IMR-90 (cell line): ENCODE results near the gene TNFRSF4. TPM values are rescaled to one million over a fixed set of nuclear protein-coding genes. Genes with fewer than 3 reads are reported as not detected.

Experiments used
- ATAC-seq: fragments of 200-7000 bp; cut with Tn5 transposase; 2 replicates; pipeline ENCODE4 v1.9.1; 2020; ENCODE audit warnings: low read depth, mild to moderate bottlenecking, moderate library complexity
- BruUV-seq: library from RNA; stranded (reverse); fragments of 400-500 nt; replicated peaks from 2 replicates; lab custom pipeline; 2021; lab: Mats Ljungman, UMichigan
- CTCF ChIA-PET: fragments of 300-600 bp; formaldehyde crosslinking; extraction: SDS; loops from one replicate; lab custom pipeline; 2021; ENCODE audit warnings: antibody characterized with exemption; lab: Yijun Ruan, JAX
- POLR2A ChIA-PET: fragments of 300-600 bp; sonication (Branson Sonifier 250); formaldehyde crosslinking; loops from one replicate; lab custom pipeline; 2022; ENCODE audit warnings: antibody characterized with exemption; ENCODE audit not compliant: unreplicated experiment; lab: Charles Lee
- DNase-seq: peaks from one replicate; pipeline ENCODE4 v3.0.0; 2013
- H2AFZ ChIP-seq: replicated peaks from 2 replicates; pipeline ENCODE3; 2013; ENCODE audit warnings: low read length, mild to moderate bottlenecking; ENCODE audit not compliant: poor library complexity
- H2AK5ac ChIP-seq: 2 replicates; pipeline ENCODE4 v1.6.1; 2013; ENCODE audit warnings: low read depth, low read length, inconsistent platforms
- H2AK9ac ChIP-seq: replicated peaks from 2 replicates; pipeline ENCODE3; 2013; ENCODE audit warnings: mild to moderate bottlenecking, low read depth, low read length, moderate library complexity; ENCODE audit not compliant: poor library complexity
- H2BK120ac ChIP-seq: 2 replicates; pipeline ENCODE4 v1.6.1; 2013; ENCODE audit warnings: low read depth, low read length, inconsistent platforms
- H2BK15ac ChIP-seq: 3 replicates; pipeline ENCODE4 v1.6.1; 2013; ENCODE audit warnings: low read depth, low read length, inconsistent platforms
- H2BK20ac ChIP-seq: 2 replicates; pipeline ENCODE4 v1.6.1; 2013; ENCODE audit warnings: low read depth, mild to moderate bottlenecking, inconsistent platforms, low read length, moderate library complexity
- H2BK5ac ChIP-seq: 2 replicates; pipeline ENCODE4 v1.6.1; 2013; ENCODE audit warnings: mild to moderate bottlenecking, low read depth, low read length, inconsistent platforms; ENCODE audit not compliant: poor library complexity, severe bottlenecking
- H3K14ac ChIP-seq: replicated peaks from 2 replicates; pipeline ENCODE4 v1.6.1; 2013; ENCODE audit warnings: low read depth, low read length, inconsistent platforms
- H3K18ac ChIP-seq: 2 replicates; pipeline ENCODE4 v1.6.1; 2013; ENCODE audit warnings: low read depth, low read length, control low read depth
- H3K23ac ChIP-seq: 2 replicates; pipeline ENCODE4 v1.6.1; 2013; ENCODE audit warnings: low read depth, low read length, inconsistent platforms
- H3K27ac ChIP-seq: 2 replicates; pipeline ENCODE4 v1.5.1; 2013; ENCODE audit warnings: mild to moderate bottlenecking, control low read depth, low read length; ENCODE audit not compliant: insufficient read depth
- H3K27me3 ChIP-seq: 2 replicates; pipeline ENCODE4 v1.6.1; 2013; ENCODE audit warnings: low read length; ENCODE audit not compliant: control insufficient read depth, insufficient read depth
- H3K36me3 ChIP-seq: 2 replicates; pipeline ENCODE4 v1.6.1; 2013; ENCODE audit warnings: low read length, mixed read lengths; ENCODE audit not compliant: control insufficient read depth, insufficient read depth
- H3K4ac ChIP-seq: 2 replicates; pipeline ENCODE4 v1.6.1; 2013; ENCODE audit warnings: low read depth, low read length, inconsistent platforms
- H3K4me1 ChIP-seq: 2 replicates; pipeline ENCODE4 v1.6.1; 2013; ENCODE audit warnings: low read length, mixed read lengths; ENCODE audit not compliant: control insufficient read depth, insufficient read depth
- H3K4me2 ChIP-seq: 2 replicates; pipeline ENCODE4 v1.6.1; 2013; ENCODE audit warnings: low read depth, mild to moderate bottlenecking, control low read depth, low read length, moderate library complexity
- H3K4me3 ChIP-seq: 2 replicates; pipeline ENCODE4 v1.5.1; 2013; ENCODE audit warnings: low read depth, mild to moderate bottlenecking, control low read depth, low read length, moderate library complexity; ENCODE audit not compliant: insufficient read depth
- H3K56ac ChIP-seq: 2 replicates; pipeline ENCODE4 v1.6.1; 2013; ENCODE audit warnings: low read length, inconsistent platforms; ENCODE audit not compliant: insufficient read depth; ENCODE audit errors: extremely low read depth
- H3K79me1 ChIP-seq, 2 experiments: 2 replicates each; pipeline ENCODE4 v1.6.1; 2013; ENCODE audit warnings: low read length in 2 of 2, inconsistent platforms in 1 of 2, low read depth in 1 of 2
- H3K9ac ChIP-seq: 2 replicates; pipeline ENCODE4 v1.6.1; 2013; ENCODE audit warnings: low read depth, low read length, control low read depth
- H3K9me1 ChIP-seq: 2 replicates; pipeline ENCODE4 v1.6.1; 2013; ENCODE audit warnings: low read length, inconsistent platforms; ENCODE audit not compliant: insufficient read depth
- H3K9me3 ChIP-seq: 2 replicates; pipeline ENCODE4 v1.6.1; 2013; ENCODE audit warnings: low read length; ENCODE audit not compliant: control insufficient read depth, insufficient read depth
- H4K20me1 ChIP-seq: 2 replicates; pipeline ENCODE4 v1.6.1; 2013; ENCODE audit warnings: low read length, inconsistent platforms; ENCODE audit not compliant: insufficient read depth
- H4K5ac ChIP-seq: 2 replicates; pipeline ENCODE4 v1.6.1; 2013; ENCODE audit warnings: mild to moderate bottlenecking, low read depth, low read length, control low read depth
- H4K8ac ChIP-seq, 2 experiments: 2 replicates each; pipeline ENCODE4 v1.6.1; 2013; ENCODE audit warnings: low read depth in 2 of 2, low read length in 2 of 2, control low read depth in 1 of 2, inconsistent platforms in 1 of 2
- H4K91ac ChIP-seq: 2 replicates; pipeline ENCODE4 v1.6.1; 2013; ENCODE audit warnings: low read depth, low read length, inconsistent platforms; ENCODE audit not compliant: insufficient read depth
- CEBPB ChIP-seq: IDR thresholded peaks from 2 replicates; pipeline ENCODE4 v1.6.1; 2012; ENCODE audit warnings: low read depth, low read length, improper control_type of control experiment
- CHD1 ChIP-seq: IDR thresholded peaks from 2 replicates; pipeline ENCODE4 v1.6.1; 2012; ENCODE audit warnings: low read depth, low read length, improper control_type of control experiment
- ELK1 ChIP-seq: fragments of 150-350 bp; IDR thresholded peaks from 2 replicates; pipeline ENCODE4 v1.6.1; 2016; ENCODE audit warnings: low read depth, mild to moderate bottlenecking, low read length, moderate library complexity, borderline replicate concordance
- FOS ChIP-seq: fragments of 150-350 bp; IDR thresholded peaks from 2 replicates; pipeline ENCODE4 v1.6.1; 2016; ENCODE audit warnings: low read depth, low read length
- MAFK ChIP-seq: IDR thresholded peaks from 2 replicates; pipeline ENCODE4 v1.6.1; 2012; ENCODE audit warnings: low read depth, low read length, improper control_type of control experiment
- MAZ ChIP-seq: IDR thresholded peaks from 2 replicates; pipeline ENCODE4 v1.6.1; 2012; ENCODE audit warnings: low read depth, mild to moderate bottlenecking, low read length, improper control_type of control experiment, moderate library complexity, borderline replicate concordance
- MXI1 ChIP-seq: IDR thresholded peaks from 2 replicates; pipeline ENCODE4 v1.6.1; 2012; ENCODE audit warnings: low read depth, mild to moderate bottlenecking, low read length, moderate library complexity, borderline replicate concordance
- NFE2L2 ChIP-seq: fragments of 150-350 bp; IDR thresholded peaks from 2 replicates; pipeline ENCODE4 v1.6.1; 2016; ENCODE audit warnings: low read depth, mild to moderate bottlenecking, low read length
- RAD21 ChIP-seq: IDR thresholded peaks from 2 replicates; pipeline ENCODE4 v1.6.1; 2012; ENCODE audit warnings: low read length, improper control_type of control experiment
- RCOR1 ChIP-seq: IDR thresholded peaks from 2 replicates; pipeline ENCODE4 v1.6.1; 2012; ENCODE audit warnings: mild to moderate bottlenecking, low read length, improper control_type of control experiment; ENCODE audit not compliant: insufficient replicate concordance
- RFX5 ChIP-seq: IDR thresholded peaks from 2 replicates; pipeline ENCODE4 v1.8.0; 2012; ENCODE audit warnings: low read depth, mild to moderate bottlenecking, low read length, moderate library complexity
- SMC3 ChIP-seq: fragments of 150-350 bp; IDR thresholded peaks from 2 replicates; pipeline ENCODE4 v1.6.1; 2016; ENCODE audit warnings: low read depth, mild to moderate bottlenecking, antibody characterized with exemption, low read length, moderate library complexity
- USF2 ChIP-seq: fragments of 150-350 bp; IDR thresholded peaks from 2 replicates; pipeline ENCODE4 v1.6.1; 2017; ENCODE audit warnings: mild to moderate bottlenecking, antibody characterized with exemption, low read length, low read depth
- WGBS, 2 experiments: methylation state at CpG; one replicate each; pipeline versions ENCODE4 v1.1.5 to v1.1.7; 2013; ENCODE audit warnings: missing lambda C conversion rate in 2 of 2; ENCODE audit not compliant: insufficient read length in 1 of 2; ENCODE audit errors: extremely low coverage in 2 of 2; 5-methylcytosine and 5-hydroxymethylcytosine counted together
- dilution Hi-C: fragments of 300-500 bp; cut with HindIII; formaldehyde crosslinking; loops from one replicate; pipeline ENCODE4 v1.14.3; 2018; ENCODE audit warnings: low sequenced_read_pairs; ENCODE audit not compliant: unreplicated experiment
- in situ Hi-C: fragments of 300-500 bp; cut with MboI; formaldehyde crosslinking; loops from 3 replicates; pipeline ENCODE4 v1.14.3; 2019; ENCODE audit warnings: low sequenced_read_pairs, inconsistent platforms, mixed read lengths
- intact Hi-C: fragments of 100-400 bp; cut with micrococcal nuclease; formaldehyde crosslinking; loops from 2 replicates; pipeline ENCODE4 v1.10.0; 2022
- polyA plus RNA-seq, 3 experiments: library from polyadenylated mRNA; depleted of rRNA; stranded (reverse); fragments of >200 nt; gene quantifications; 2 replicates each; pipeline ENCODE4 v1.2.3, GENCODE V29; 2012; ENCODE audit warnings: low replicate concordance in 1 of 3
- total RNA-seq: library from RNA; depleted of rRNA; stranded (reverse); fragments of >200 nt; gene quantifications from 2 replicates; pipeline ENCODE4 v1.2.3, GENCODE V29; 2012
- TF ChIP-seq, protein P1 (sequence below): conservative IDR thresholded peaks from 2 replicates; pipeline ENCODE4 v1.5.1; 2012; ENCODE audit warnings: mild to moderate bottlenecking, low read depth, low read length, improper control_type of control experiment

TNFRSF4 gene
- total and polyA plus RNA-seq, 2 of the 4 experiments (the other 2 are of a cell fraction) = 0.15 TPM; not detected in 1

DNA sequence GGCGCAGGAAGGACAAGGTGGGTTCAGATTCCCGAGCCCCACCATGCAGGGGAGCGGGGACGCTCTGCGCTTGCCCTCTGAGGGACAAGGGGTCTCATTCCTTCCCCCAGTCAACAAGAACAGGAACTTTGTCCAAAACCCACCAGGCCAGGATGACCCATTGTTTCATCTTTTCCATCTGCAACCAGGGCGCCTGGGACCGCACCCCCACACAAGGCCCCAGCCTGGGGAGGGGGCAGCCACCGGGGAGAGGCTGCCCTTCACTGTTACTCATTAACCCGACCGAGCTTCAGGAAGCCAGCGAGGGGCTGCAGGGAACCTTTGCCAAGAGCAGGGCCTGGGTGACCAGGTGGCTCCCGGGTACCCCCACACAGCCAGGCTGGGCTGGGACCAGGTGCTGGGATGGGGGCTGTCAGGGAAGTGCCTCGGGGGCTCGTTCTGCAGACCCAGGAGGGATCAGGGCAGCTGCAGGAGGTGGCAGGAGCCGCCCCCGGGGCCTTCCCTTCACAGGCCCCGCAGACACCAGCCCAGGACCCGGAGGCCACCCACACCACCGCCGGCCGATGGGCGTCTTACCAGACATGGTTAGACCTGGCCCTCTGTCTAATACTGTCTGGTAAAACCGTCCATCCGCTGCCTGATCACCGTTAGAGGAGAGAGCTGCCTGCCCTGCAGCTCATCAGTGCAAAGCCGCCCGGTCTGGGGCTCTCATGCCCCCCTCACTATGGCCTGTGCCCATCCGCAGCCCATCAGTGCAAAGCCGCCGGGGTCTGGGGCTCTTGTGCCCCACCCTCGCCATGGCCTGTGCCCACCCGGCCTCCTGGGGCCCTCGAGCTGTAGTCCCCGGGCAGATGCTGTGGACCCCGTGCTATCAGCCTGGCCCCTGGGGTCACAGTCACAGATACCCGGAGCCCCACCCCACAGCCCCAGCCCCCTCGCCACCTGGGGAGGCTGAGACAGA is 45.2 kb downstream of the TNFRSF4 start:
- H3K4me1 ChIP-seq = no peaks in the 10 kb centered on the region
- no peak overlapping the region for H4K5ac ChIP-seq
- H2AK9ac ChIP-seq = no peak overlapping the region
- ATAC-seq (no peak), DNase-seq (no peak)
- POLR2A ChIA-PET = no interaction called here
- H3K23ac ChIP-seq = no peak overlapping the region
- H2BK15ac ChIP-seq = no peak overlapping the region
- H3K9ac ChIP-seq = no peak overlapping the region
- no peak overlapping the region for H3K56ac ChIP-seq
- H3K36me3 ChIP-seq = no peaks in the 10 kb centered on the region
- no peaks in the 10 kb centered on the region for H3K9me1 ChIP-seq
- H3K4ac ChIP-seq = no peak overlapping the region
- H3K27ac ChIP-seq = no peak overlapping the region
- 73% methylated on average over 19 of the region's 37 CpGs; no CpG with 5 or more reads in 1 of the 2 experiments for WGBS, 2 experiments
- H2AK5ac ChIP-seq = no peak overlapping the region
- H4K8ac ChIP-seq = no peak overlapping the region
- H3K79me1 ChIP-seq = no peaks in the 10 kb centered on the region
- no peak overlapping the region for H2AFZ ChIP-seq
- in situ Hi-C loops = no loop called here
- no peaks in the 10 kb centered on the region; the same call in 1 of the 2 replicates for H4K20me1 ChIP-seq
- intact Hi-C loops = no loop called here
- H4K91ac ChIP-seq = no peak overlapping the region
- H2BK20ac ChIP-seq = no peak overlapping the region
- H2BK120ac ChIP-seq = no peak overlapping the region
- H3K27me3 ChIP-seq = peaks cover 56% of the 10 kb centered on the region
- no TSS peak for BruUV-seq
- H3K9me3 ChIP-seq = no peaks in the 10 kb centered on the region
- no peak overlapping the region for H3K4me3 ChIP-seq
- no peak overlapping the region for H3K14ac ChIP-seq
- H3K18ac ChIP-seq = no peak overlapping the region
- H3K4me2 ChIP-seq = no peak overlapping the region
- dilution Hi-C loops = no loop called here
- CTCF ChIA-PET = no interaction called here
- no peak overlapping the region for H2BK5ac ChIP-seq
- TF ChIP-seq USF2 (no peak), SMC3 (no peak), MAFK (no peak), MAZ (no peak), RFX5 (no peak), NFE2L2 (no peak), MXI1 (no peak), CEBPB (no peak), ELK1 (no peak), RCOR1 (no peak), CHD1 (no peak), RAD21 (no peak), FOS (no peak)
- TF ChIP-seq, protein P1, sequence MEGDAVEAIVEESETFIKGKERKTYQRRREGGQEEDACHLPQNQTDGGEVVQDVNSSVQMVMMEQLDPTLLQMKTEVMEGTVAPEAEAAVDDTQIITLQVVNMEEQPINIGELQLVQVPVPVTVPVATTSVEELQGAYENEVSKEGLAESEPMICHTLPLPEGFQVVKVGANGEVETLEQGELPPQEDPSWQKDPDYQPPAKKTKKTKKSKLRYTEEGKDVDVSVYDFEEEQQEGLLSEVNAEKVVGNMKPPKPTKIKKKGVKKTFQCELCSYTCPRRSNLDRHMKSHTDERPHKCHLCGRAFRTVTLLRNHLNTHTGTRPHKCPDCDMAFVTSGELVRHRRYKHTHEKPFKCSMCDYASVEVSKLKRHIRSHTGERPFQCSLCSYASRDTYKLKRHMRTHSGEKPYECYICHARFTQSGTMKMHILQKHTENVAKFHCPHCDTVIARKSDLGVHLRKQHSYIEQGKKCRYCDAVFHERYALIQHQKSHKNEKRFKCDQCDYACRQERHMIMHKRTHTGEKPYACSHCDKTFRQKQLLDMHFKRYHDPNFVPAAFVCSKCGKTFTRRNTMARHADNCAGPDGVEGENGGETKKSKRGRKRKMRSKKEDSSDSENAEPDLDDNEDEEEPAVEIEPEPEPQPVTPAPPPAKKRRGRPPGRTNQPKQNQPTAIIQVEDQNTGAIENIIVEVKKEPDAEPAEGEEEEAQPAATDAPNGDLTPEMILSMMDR = no peak
